Activated CD4-positive, alpha-beta T cell treated with anti-CD3 and anti-CD28 coated beads, Interleukin-2, Interleukin-4, amounts not matched to agents 100 ng/mL and 50 ng/mL, durations not matched to agents 16 hours and 8 hours (primary cell): ENCODE data around the gene KCTD3.

Experiments
- DNase-seq: peaks from one replicate; pipeline ENCODE4 v3.0.0-alpha.2; 2020; ENCODE audit warnings: low spot score

The KCTD3 gene

GRCh38 chr1:215566556-215567490 is at the start of gene KCTD3:
KCTD3 (plus strand) TSS chr1:215567304; CDS start chr1:215567686, 382 bp downstream.
- peak; percentile 37 for DNase-seq

DNA sequence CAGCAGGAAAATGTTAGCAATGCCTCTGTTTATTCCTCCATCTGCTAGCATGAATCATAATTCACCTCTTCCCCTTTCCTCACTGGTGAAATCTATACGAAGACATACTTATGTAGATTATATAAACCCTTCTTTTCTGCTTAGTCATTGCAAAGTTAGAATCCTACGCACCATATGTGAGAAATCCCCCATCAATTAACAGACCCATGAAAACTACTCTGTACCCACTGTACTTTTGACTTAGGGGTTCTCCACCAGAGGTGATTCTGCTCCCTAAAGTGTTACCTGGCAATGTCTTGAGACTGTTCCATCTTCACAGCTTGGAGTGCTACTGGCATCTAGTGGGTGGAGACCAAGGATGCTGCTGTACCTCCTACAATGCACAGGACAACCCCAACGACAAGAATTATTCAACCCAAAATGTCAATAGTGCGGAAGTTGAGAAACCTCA is 49.6 kb upstream of the KCTD3 start:
- DNase-seq = no peak

- DNase-seq = no peak
These were observed 48.5 kb upstream of the KCTD3 start for GRCh38 chr1:215518594-215518993.

DNA sequence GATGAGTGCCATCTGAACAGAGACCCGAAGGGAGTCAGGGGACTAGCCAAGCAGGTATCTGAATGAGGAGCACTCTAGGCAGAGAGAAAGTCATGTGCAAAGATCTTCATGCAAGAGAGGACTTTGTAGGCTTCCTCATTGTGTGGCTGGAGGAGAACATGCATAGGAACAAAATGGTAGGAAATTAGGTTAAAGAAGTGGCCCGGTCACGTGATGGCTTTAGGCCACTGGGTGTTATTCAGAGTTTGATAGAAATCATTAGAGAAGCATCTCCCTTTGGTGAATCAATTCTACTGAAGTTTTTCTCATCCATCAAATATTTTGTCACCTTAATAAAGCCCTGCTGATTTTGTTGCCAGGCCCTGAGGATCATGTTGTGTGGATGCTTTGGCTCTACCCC is 45.8 kb upstream of the KCTD3 start:
- DNase-seq = no peak

GRCh38 chr1:215523128-215523861 is 43.8 kb upstream of the KCTD3 start:
- DNase-seq = no peak

- DNase-seq = no peak
These were observed 43.2 kb upstream of the KCTD3 start for GRCh38 chr1:215523906-215524305.

- DNase-seq = peak; percentile 37
These were observed 40.8 kb upstream of the KCTD3 start for GRCh38 chr1:215526147-215526845.

- no peak for DNase-seq
These were observed 40.3 kb upstream of the KCTD3 start for GRCh38 chr1:215526846-215527151.

- DNase-seq = no peak
These were observed 38.0 kb upstream of the KCTD3 start for GRCh38 chr1:215529111-215529510.

DNA sequence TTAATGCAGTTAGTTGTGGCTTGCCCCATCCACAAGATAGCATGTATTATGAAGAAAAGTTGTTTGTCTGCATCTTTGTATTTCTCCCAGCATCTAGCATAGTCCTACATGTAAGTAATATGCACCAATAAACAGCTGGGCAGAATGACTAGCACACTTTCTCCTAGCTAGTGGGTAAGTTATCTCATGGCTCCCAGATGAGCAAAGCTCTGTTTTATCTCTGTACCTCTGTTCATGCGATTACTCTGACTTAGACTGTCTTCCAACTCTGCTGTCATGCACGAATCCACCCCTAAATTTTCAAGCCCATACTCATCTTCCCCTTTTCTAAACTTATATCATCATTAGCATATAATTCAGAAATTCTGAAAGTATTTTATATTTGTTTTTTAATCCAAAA is 37.5 kb upstream of the KCTD3 start:
- no peak for DNase-seq

DNA sequence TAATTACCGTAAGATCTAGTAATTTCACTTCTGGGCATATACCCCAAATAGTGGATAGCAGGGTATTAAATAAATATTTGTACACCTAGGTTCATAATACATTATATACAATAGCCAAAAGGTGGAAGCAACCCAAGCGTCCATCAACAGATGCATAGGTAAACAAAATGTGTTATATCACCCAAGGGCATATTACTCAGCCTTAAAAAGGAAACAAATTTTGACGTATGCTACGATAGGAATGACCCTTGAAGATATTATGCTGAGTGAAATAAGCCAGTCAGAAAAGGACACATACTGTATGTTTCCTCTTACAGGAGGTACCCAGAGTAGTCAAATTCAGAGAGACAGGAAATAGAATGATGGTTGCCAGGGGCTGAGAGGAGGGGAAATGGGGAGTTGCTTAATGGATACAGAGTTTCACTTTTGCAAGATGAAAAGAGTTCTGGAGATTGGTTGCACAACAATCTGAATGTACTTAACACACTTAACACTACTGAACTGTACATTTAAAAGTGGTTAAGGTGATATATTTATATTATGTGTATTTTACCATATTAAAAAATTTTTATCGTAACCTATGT is 36.6 kb upstream of the KCTD3 start:
- no peak for DNase-seq

DNA sequence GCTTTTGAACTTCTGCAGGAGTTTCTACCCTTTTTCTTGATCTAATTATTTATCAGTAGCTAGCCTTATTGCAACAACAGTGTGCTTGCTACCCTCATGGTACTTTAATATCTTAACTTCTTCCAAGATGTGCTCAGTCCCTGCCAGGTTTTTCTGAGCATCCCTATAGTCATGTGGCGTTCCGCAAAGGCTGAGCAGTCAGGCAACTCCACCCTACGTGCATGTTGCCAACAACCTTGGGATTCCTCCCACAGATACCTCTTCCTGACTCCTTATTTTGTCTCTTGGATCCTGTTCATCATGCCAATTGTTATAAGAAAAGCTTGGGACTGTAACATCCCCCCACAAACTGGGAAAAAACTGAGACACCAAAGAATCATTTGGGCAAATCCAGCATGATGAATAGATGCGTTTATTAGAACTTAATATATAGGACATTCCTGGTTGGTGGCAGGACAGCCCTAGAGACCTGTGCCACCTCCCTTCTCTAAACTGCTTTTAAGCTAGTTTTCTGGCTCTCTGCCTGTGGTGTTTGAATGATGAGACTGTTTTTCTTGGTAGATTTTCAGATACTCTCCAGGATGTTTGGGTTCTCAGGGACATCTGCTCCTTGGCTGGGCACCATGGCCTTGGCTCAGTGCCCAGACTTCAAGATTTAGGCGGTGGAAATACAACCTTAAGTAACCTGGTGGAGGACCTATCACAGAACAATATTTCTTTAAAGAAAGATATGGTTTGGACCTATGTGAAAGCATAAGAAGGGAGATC is 27.1 kb upstream of the KCTD3 start:
- no peak for DNase-seq

- no peak for DNase-seq
These were observed 24.8 kb upstream of the KCTD3 start for GRCh38 chr1:215542301-215542700.

DNA sequence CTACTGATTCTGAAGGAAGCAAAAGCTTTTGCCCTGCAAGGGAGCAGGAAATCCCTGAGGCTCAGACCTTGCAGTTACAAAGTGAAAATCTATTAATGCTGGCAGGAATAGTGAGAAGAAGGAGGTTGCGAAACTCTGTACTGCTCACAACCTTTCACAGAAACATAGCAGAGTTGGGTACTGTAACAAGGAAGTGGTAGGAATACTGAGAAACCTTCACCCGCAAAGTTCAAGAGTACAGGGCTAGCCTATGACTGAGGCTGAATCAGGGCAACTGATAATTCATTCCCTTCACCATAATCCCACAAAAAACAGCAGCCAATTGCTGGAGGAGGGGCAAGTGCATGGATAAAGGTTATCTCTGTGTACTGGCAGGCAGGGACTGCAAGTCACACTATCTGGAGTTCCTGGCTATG is 23.9 kb upstream of the KCTD3 start:
- no peak for DNase-seq

DNA sequence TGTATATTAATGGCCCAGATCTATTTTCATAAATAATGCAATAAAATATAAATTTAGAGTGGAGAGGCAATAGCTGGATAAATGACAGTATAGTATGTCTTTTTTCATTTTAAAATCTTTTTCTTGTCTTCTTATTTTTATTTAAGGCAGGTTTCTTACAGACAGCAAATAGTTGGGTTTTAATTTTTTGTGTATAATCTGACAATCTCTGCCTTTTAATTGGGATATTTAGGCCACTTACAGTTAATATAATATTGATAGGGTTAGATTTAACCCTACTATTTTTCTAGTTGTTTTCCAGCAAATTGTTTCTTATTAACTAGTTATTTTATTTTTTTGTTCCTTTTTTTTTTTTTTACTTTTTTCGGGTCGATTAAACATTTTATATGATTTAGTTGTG is 23.3 kb upstream of the KCTD3 start:
- DNase-seq = no peak

- DNase-seq = no peak
These were observed 22.5 kb upstream of the KCTD3 start for GRCh38 chr1:215544566-215544965.

DNA sequence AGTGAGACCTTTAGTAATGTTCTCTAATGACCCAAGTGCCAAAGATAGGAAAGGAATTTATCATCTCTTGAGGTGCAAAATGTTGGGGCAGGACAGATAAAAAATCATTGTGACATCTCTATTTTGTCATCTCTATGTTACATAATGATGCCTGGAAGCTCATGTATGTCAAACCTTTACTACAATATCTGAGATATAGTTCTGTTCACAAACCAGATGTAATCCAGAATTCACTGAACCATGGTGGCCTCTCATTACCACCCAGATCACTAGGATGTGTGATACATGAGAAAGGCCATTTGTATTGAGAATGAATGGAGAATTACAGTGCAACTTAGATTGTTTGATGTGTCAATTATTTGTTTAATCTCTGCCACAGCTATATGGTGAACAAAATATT is 22.0 kb upstream of the KCTD3 start:
- no peak for DNase-seq

DNA sequence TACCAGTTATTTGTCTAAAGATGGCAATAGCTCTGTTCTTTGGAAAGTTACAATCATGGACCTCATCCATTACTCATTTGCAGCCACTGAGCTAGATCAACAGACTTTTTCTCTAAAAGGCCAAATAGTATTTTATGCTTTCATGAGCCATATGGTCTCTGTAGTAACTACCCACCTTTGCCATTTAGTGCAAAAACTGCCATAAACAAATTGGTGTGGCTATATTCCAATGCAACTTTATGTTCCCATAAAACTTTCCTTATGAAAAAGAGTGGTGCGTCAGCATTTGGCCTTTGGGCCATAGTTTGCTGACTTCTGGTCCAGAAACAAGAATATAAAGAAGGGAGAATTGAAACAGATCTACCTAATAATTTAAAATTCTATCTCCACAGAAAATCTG is 20.1 kb upstream of the KCTD3 start:
- no peak for DNase-seq

GRCh38 chr1:215551806-215552205 is 15.3 kb upstream of the KCTD3 start:
- no peak for DNase-seq

- DNase-seq = no peak
These were observed 12.2 kb upstream of the KCTD3 start for GRCh38 chr1:215554865-215555264.

GRCh38 chr1:215555531-215555930 is 11.6 kb upstream of the KCTD3 start:
- no peak for DNase-seq

DNA sequence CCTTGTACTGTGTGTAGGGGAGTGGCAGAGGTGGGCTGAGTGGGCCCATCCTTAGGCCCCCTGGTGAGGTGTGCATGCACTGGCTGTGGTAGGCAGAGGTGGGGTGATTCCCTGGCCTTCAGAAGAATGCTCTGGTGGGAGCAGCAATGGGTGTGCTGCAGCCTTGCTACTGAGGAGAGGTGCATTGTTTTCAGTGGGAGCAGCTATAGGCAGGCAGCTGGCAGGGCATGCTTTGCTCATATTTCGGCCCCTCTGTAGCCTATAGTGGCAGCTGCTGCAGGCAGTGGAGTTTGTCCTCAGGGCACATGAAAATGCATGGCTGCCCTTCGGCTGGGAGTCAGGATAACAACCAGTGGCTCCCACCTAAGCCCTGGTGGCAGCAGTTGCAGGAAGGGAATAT is 10.1 kb upstream of the KCTD3 start:
- no peak for DNase-seq
